PFSK-1 (cell line): ENCODE data around the gene RNF224.

Experiments used
- FOXP2 ChIP-seq: optimal IDR thresholded peaks from 2 replicates; pipeline ENCODE3; 2011; ENCODE audit warnings: borderline replicate concordance, control low read depth, inconsistent platforms; ENCODE audit not compliant: insufficient read depth; ENCODE audit errors: extremely low read length, extremely low read depth
- POLR2AphosphoS5 ChIP-seq: IDR thresholded peaks from 2 replicates; pipeline ENCODE4 v1.6.1; 2012; ENCODE audit warnings: low read depth, mild to moderate bottlenecking, control low read depth, low read length, moderate library complexity
- SIN3A ChIP-seq: IDR thresholded peaks from 2 replicates; pipeline ENCODE4 v1.6.1; 2012; ENCODE audit warnings: mild to moderate bottlenecking, low read length, moderate library complexity, borderline replicate concordance; ENCODE audit not compliant: insufficient read depth
- TAF1 ChIP-seq: IDR thresholded peaks from 2 replicates; pipeline ENCODE4 v1.6.1; 2012; ENCODE audit warnings: low read length, control low read depth, borderline replicate concordance; ENCODE audit not compliant: insufficient read depth
- TF ChIP-seq, protein P1 (sequence below), 2 experiments: IDR thresholded peaks; 2 replicates each; pipeline versions ENCODE4 v1.6.1 to v1.8.0; 2011 to 2012; ENCODE audit warnings: low read depth in 2 of 2, low read length in 2 of 2, control low read depth in 1 of 2, inconsistent platforms in 1 of 2, mild to moderate bottlenecking in 1 of 2, moderate library complexity in 1 of 2; ENCODE audit not compliant: insufficient read depth in 1 of 2

The RNF224 gene

GRCh38 chr9:137180491-137180890 is 46.8 kb upstream of the RNF224 start:
- TF ChIP-seq POLR2AphosphoS5 = no peak
- no peak for TF ChIP-seq FOXP2
- TF ChIP-seq, protein P1, sequence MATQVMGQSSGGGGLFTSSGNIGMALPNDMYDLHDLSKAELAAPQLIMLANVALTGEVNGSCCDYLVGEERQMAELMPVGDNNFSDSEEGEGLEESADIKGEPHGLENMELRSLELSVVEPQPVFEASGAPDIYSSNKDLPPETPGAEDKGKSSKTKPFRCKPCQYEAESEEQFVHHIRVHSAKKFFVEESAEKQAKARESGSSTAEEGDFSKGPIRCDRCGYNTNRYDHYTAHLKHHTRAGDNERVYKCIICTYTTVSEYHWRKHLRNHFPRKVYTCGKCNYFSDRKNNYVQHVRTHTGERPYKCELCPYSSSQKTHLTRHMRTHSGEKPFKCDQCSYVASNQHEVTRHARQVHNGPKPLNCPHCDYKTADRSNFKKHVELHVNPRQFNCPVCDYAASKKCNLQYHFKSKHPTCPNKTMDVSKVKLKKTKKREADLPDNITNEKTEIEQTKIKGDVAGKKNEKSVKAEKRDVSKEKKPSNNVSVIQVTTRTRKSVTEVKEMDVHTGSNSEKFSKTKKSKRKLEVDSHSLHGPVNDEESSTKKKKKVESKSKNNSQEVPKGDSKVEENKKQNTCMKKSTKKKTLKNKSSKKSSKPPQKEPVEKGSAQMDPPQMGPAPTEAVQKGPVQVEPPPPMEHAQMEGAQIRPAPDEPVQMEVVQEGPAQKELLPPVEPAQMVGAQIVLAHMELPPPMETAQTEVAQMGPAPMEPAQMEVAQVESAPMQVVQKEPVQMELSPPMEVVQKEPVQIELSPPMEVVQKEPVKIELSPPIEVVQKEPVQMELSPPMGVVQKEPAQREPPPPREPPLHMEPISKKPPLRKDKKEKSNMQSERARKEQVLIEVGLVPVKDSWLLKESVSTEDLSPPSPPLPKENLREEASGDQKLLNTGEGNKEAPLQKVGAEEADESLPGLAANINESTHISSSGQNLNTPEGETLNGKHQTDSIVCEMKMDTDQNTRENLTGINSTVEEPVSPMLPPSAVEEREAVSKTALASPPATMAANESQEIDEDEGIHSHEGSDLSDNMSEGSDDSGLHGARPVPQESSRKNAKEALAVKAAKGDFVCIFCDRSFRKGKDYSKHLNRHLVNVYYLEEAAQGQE (IDR thresholded peaks at IDR 0.05; ENCODE audit: insufficient read depth in 1 of 2, low read depth in 2 of 2, low read length in 2 of 2) = no peak

DNA sequence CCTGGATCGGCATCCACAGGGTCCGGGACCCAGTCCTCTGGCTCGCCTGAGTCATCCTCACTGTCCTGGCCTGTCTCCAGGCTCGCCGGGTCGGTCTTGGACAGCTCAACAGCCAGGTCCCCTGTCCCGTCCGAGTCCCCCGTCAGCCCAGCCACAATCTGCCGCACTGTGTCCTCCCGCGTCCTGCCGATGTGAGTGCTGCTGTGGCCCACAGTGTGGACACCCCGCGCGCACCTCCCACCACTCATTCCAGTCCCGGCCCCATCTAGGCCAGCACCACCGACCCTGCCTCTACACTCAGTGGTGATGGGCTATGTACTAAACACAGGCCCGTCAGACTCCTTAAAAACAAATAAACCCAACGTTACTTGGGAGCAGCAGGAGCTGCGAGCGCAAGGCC is 45.6 kb upstream of the RNF224 start:
- TF ChIP-seq, protein P1 (IDR thresholded peaks at IDR 0.05; ENCODE audit: insufficient read depth in 1 of 2, low read depth in 2 of 2, low read length in 2 of 2) = no peak
- TF ChIP-seq FOXP2 (no peak), SIN3A (no peak), POLR2AphosphoS5 (no peak), TAF1 (no peak)

GRCh38 chr9:137182836-137183235 is 44.5 kb upstream of the RNF224 start:
- TF ChIP-seq SIN3A (no peak), POLR2AphosphoS5 (no peak), FOXP2 (no peak)
- TF ChIP-seq, protein P1 (IDR thresholded peaks at IDR 0.05; ENCODE audit: insufficient read depth in 1 of 2, low read depth in 2 of 2, low read length in 2 of 2) = no peak

- TF ChIP-seq TAF1 = no peak
- no peak for TF ChIP-seq POLR2AphosphoS5
- TF ChIP-seq FOXP2 = no peak
- TF ChIP-seq, protein P1 (IDR thresholded peaks at IDR 0.05; ENCODE audit: insufficient read depth in 1 of 2, low read depth in 2 of 2, low read length in 2 of 2) = no peak
- TF ChIP-seq SIN3A = no peak
Measured at GRCh38 chr9:137183980-137184595, 43.2 kb upstream of the RNF224 start.
